ENCODE measurements around the gene PCDH9.

DNA sequence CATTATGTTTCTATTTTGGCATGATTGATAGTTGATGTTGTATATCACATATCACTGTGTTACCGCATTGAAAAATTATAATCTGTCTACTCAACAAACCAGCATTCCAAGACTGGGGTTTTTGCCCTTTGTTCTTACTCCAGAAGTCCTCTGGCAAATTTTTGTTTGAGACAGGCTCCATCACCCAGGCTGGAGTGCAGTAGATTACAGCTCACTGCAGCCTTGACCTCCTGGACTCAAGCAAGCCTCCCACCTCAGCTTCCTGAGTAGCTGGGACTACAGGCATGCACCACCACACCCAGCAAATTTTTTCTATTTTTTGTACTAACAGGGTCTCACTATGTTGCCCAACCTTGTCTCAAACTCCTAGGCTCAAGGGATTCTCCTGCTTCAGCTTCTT lies 741.0 kb downstream of the PCDH9 start:
- no peak for TF ChIP-seq CTCF (IDR thresholded peaks at IDR 0.05)
- no peak for TF ChIP-seq POLR2A (IDR thresholded peaks at IDR 0.05)
